Breast epithelium (tissue), 4 donors: ENCODE data around the gene AGRN. TPM values are rescaled to one million over a fixed set of nuclear protein-coding genes. Genes with fewer than 3 reads are reported as not detected.
A peak's percentile ranks its signal among the peaks of the same experiment; 100 is the strongest.

Experiments used
- DNase-seq, 2 donors: peaks; one replicate each; pipeline ENCODE4 v3.0.0-alpha.2; 2019; ENCODE audit warnings: low spot score in 2 of 2
- H3K27ac ChIP-seq, 2 donors: fragments of 200-600 bp; sonication (generic) in 1 of 2; one replicate each; pipeline ENCODE4 v1.5.1; 2016 to 2019; ENCODE audit warnings: mild to moderate bottlenecking in 1 of 2
- H3K27me3 ChIP-seq, 2 donors: fragments of 200-600 bp; sonication (generic) in 1 of 2; one replicate each; pipeline versions ENCODE4 v1.5.1 to v1.6.0; 2017 to 2019; ENCODE audit warnings: control low read depth in 1 of 2, mild to moderate bottlenecking in 1 of 2
- H3K36me3 ChIP-seq: fragments of 200-600 bp; one replicate; pipeline ENCODE4 v1.5.1; 2019
- H3K4me1 ChIP-seq, 2 donors: fragments of 200-600 bp; sonication (generic); one replicate each; pipeline ENCODE4 v1.5.1; 2016 to 2019; ENCODE audit warnings: control low read depth in 1 of 2
- H3K4me3 ChIP-seq, 3 donors: fragments of 200-600 bp; sonication (generic); 1 replicate in 2 of 3; 2 replicates in 1 of 3; pipeline ENCODE4 v1.5.1; 2016 to 2019; ENCODE audit warnings: mild to moderate bottlenecking in 3 of 3, moderate library complexity in 2 of 3
- H3K9me3 ChIP-seq, 2 donors: fragments of 200-600 bp; sonication (generic) in 1 of 2; one replicate each; pipeline ENCODE4 v1.5.1; 2016 to 2019; ENCODE audit warnings: control low read depth in 1 of 2
- POLR2A ChIP-seq: fragments of 450-650 bp; IDR thresholded peaks from one replicate; pipeline ENCODE4 v1.6.1; 2016; ENCODE audit warnings: antibody characterized with exemption, mild to moderate bottlenecking, moderate library complexity
- POLR2AphosphoS5 ChIP-seq, 3 donors: sonication (generic); formaldehyde crosslinking; IDR thresholded peaks; one replicate each; pipeline ENCODE4 v1.6.1; 2017; ENCODE audit warnings: antibody characterized with exemption in 3 of 3
- intact Hi-C: fragments of 100-400 bp; cut with DNase I; formaldehyde crosslinking; loops from one replicate; pipeline ENCODE4 v1.15.1; 2023; ENCODE audit warnings: low total_unique reads
- total RNA-seq, 3 donors: library from RNA; depleted of rRNA; stranded (reverse); fragments of >200 nt; gene quantifications; one replicate each; pipeline ENCODE4 v1.1.0, GENCODE V29; 2016
- TF ChIP-seq, protein P1 (sequence below), 3 donors: fragments of 450-650 bp; IDR thresholded peaks; one replicate each; pipeline ENCODE4 v1.5.1; 2016 to 2017; ENCODE audit warnings: antibody characterized with exemption in 3 of 3, mild to moderate bottlenecking in 3 of 3, moderate library complexity in 3 of 3

AGRN gene
- total RNA-seq, 3 donors from 2014 or later = 9.1 to 37.0 (median 30.5) TPM

DNA sequence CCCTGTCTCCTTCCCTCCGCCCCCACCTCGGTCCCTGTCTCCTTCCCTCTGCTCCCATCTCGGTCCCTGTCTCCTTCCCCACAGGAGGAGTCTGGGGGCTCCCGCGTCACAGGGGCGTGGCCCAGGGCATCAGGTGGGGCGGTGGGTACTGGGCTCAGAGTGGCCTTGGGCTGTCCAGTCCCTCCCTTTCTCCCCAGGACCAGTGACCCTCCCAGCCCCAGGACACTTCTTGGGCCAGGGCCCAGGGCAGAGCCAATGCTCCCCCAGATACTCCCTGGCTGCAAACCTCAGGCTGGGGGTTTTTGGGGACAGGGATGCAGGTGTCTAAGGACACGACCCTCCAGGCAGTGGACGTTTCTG lies 61.0 kb downstream of the AGRN start:
- Histone ChIP-seq H3K27me3 (no peaks in the 10 kb centered on the region), H3K4me1 (peaks cover 0 to 8% of the 10 kb centered on the region in 2 donors), H3K27ac (no peak overlapping the region), H3K9me3 (no peaks in the 10 kb centered on the region), H3K36me3 (no peaks in the 10 kb centered on the region), H3K4me3 (no peak overlapping the region)
- DNase-seq = peak in 1 of 2 donors; percentile 48
- intact Hi-C loops = no loop called here
- no peak for TF ChIP-seq POLR2AphosphoS5 (IDR thresholded peaks at IDR 0.05)
- no peak for TF ChIP-seq POLR2A
- TF ChIP-seq, protein P1, sequence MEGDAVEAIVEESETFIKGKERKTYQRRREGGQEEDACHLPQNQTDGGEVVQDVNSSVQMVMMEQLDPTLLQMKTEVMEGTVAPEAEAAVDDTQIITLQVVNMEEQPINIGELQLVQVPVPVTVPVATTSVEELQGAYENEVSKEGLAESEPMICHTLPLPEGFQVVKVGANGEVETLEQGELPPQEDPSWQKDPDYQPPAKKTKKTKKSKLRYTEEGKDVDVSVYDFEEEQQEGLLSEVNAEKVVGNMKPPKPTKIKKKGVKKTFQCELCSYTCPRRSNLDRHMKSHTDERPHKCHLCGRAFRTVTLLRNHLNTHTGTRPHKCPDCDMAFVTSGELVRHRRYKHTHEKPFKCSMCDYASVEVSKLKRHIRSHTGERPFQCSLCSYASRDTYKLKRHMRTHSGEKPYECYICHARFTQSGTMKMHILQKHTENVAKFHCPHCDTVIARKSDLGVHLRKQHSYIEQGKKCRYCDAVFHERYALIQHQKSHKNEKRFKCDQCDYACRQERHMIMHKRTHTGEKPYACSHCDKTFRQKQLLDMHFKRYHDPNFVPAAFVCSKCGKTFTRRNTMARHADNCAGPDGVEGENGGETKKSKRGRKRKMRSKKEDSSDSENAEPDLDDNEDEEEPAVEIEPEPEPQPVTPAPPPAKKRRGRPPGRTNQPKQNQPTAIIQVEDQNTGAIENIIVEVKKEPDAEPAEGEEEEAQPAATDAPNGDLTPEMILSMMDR (IDR thresholded peaks at IDR 0.05) = no peak

DNA sequence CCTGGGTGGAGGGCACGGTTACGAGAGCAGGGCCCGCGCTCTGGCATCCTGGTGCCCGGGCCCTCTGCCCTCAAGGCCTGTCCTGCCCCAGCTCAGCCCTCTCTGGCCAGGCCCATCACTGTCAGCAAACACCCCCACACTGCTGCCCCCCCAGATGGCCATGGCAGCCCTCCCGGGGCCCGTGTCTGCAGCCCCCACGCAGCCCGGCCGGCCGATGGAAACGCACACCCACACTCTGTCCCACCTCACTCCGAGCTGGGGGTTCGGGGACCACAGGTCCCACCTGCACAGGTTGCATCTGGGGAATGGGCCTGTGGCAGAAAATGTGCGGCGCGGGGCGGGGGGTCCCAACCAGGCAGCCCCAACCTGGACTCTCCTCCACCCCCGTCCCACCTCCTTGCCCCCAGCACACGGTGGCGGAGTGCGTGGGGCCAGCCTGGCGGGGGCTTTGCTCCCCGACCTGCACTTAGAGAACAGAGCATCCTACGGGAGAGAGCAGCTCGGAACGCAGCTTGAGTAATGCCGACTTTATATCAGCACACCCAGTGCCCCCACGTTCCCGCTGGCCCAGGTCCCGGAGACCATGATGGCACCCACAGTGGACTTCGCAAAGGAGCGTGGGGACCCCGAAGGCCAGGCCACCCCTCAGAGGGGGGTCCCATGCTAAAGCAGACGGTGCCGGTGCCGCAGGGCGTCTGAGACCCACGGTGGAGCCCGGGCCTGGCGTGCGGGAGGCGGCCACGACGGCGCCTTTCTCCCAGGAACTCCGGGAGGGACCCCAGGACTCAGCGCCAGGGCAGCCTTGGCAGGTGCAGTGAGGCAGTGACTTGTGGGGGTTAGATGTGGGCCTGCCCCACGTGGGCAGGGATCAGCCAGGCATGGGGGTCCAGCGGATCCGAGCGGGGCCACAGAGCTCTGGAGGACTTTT lies 61.7 kb downstream of the AGRN start:
- peak in 1 of 2 donors; percentile 49 for DNase-seq
- Histone ChIP-seq H3K36me3 (no peaks in the 10 kb centered on the region), H3K4me1 (peaks cover 0 to 8% of the 10 kb centered on the region in 2 donors), H3K9me3 (no peaks in the 10 kb centered on the region), H3K27me3 (no peaks in the 10 kb centered on the region), H3K4me3 (no peak overlapping the region), H3K27ac (no peak overlapping the region)
- no peak for TF ChIP-seq POLR2AphosphoS5 (IDR thresholded peaks at IDR 0.05)
- no peak for TF ChIP-seq POLR2A
- TF ChIP-seq, protein P1 (IDR thresholded peaks at IDR 0.05) = no peak
- intact Hi-C loops = no loop called here

GRCh38 chr1:1082239-1082775 lies 62.4 kb downstream of the AGRN start:
- Histone ChIP-seq H3K4me3 (no peak overlapping the region), H3K9me3 (no peaks in the 10 kb centered on the region), H3K27ac (no peak overlapping the region), H3K4me1 (peaks cover 0 to 8% of the 10 kb centered on the region in 2 donors), H3K27me3 (no peaks in the 10 kb centered on the region), H3K36me3 (no peaks in the 10 kb centered on the region)
- TF ChIP-seq POLR2A (no peak), POLR2AphosphoS5 (IDR thresholded peaks at IDR 0.05) (no peak)
- TF ChIP-seq, protein P1 (IDR thresholded peaks at IDR 0.05) = no peak
- intact Hi-C loops = no loop called here
- peak in 1 of 2 donors; percentile 45 for DNase-seq

DNA sequence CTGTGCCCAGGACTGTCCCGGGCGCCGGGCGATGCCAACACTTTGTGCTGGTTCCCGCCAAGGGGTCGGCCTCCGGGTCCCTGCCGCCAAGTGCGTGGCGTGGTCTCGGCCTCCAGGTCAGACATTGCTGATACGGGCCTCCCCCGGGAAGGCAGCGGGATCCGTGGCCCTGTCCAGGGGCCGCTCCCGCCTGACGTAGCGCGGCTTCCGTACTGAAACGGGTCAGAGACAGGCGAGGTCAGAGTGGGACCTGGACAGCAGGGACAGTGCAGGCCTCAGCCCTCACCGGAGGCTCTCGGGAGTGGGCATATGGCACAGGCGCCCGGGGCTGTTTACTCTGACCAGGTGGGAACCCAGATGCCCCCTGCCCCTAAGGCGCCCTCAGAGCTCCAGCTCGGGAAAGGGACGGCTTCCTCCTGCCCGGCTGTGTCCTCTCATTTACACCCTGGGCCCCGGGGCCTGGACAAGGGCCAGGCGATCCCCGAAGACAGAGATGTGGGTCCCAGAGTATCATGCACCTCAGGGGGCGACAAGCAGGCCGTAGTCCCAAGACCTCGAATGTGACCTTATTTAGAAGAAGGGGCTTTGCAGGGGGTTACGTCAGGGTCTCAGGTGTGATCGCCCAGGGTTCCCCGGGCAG lies 63.0 kb downstream of the AGRN start:
- H3K4me1 ChIP-seq = peaks cover 0 to 8% of the 10 kb centered on the region in 2 donors
- TF ChIP-seq, protein P1 (IDR thresholded peaks at IDR 0.05) = no peak
- TF ChIP-seq POLR2A (no peak), POLR2AphosphoS5 (IDR thresholded peaks at IDR 0.05) (no peak)
- no peak overlapping the region for H3K4me3 ChIP-seq
- H3K27ac ChIP-seq = no peak overlapping the region
- intact Hi-C loops = no loop called here
- no peaks in the 10 kb centered on the region for H3K9me3 ChIP-seq
- DNase-seq = peak in 1 of 2 donors; percentile 50
- H3K27me3 ChIP-seq = no peaks in the 10 kb centered on the region
- no peaks in the 10 kb centered on the region for H3K36me3 ChIP-seq
